HepG2 (cell line): ENCODE data around the gene COX14. TPM values are rescaled to one million over a fixed set of nuclear protein-coding genes. Genes with fewer than 3 reads are reported as not detected.
A peak's percentile ranks its signal among the peaks of the same experiment; 100 is the strongest.

Source experiments
- ATAC-seq: fragments of 200-7000 bp; cut with Tn5 transposase; 3 replicates; pipeline ENCODE4 v1.9.1; 2020; ENCODE audit warnings: mild to moderate bottlenecking, moderate library complexity
- BruUV-seq: library from RNA; stranded (reverse); fragments of 400-500 nt; replicated peaks from 2 replicates; lab custom pipeline; 2021; lab: Mats Ljungman, UMichigan
- CTCF ChIA-PET: fragments of 300-600 bp; formaldehyde crosslinking; extraction: SDS; loops from one replicate; lab custom pipeline; 2021; ENCODE audit warnings: low total read pairs, inconsistent platforms, low intra/inter-chr PET ratio; lab: Yijun Ruan, JAX
- POLR2A ChIA-PET: fragments of 350-600 bp; sonication (Branson Sonifier 250); formaldehyde crosslinking; loops from one replicate; lab custom pipeline; 2020; ENCODE audit warnings: antibody characterized with exemption, inconsistent platforms; lab: Yijun Ruan, JAX
- DNase-seq: peaks from one replicate; pipeline ENCODE4 v3.0.0-alpha.2; 2015; ENCODE audit warnings: low spot score
- FAIRE-seq: peaks from 3 replicates; lab custom pipeline; 2011; peaks lifted over from hg19 to GRCh38; lab: Jason Lieb, UNC
- H2AFZ ChIP-seq: one replicate; pipeline ENCODE4 v1.6.1; 2011; ENCODE audit warnings: low read length, inconsistent platforms
- H3K27ac ChIP-seq: fragments of 300-600 bp; 3 replicates; pipeline ENCODE4 v1.8.0; 2011; ENCODE audit warnings: mixed run types, mild to moderate bottlenecking, mixed read lengths, low read length, inconsistent platforms; ENCODE audit not compliant: insufficient read depth; ENCODE audit errors: extremely low read length
- H3K27me3 ChIP-seq, 2 experiments: fragments of 200-600 bp in 1 of 2; 2 replicates in 1 of 2; 3 replicates in 1 of 2; pipeline versions ENCODE4 v1.6.0 to v1.8.0; 2011; ENCODE audit warnings: low read length in 2 of 2, mild to moderate bottlenecking in 2 of 2, moderate library complexity in 2 of 2, inconsistent platforms in 1 of 2; ENCODE audit not compliant: insufficient read depth in 2 of 2, control insufficient read depth in 1 of 2
- H3K36me3 ChIP-seq, 2 experiments: fragments of 200-600 bp in 1 of 2; replicated peaks in 1 of 2; 2 replicates in 1 of 2; 3 replicates in 1 of 2; pipeline versions ENCODE4 v1.5.1 to v1.8.0; 2011; ENCODE audit warnings: low read length in 2 of 2, inconsistent platforms in 1 of 2; ENCODE audit not compliant: insufficient read depth in 2 of 2, control insufficient read depth in 1 of 2
- H3K4me1 ChIP-seq: 2 replicates; pipeline ENCODE4 v1.5.1; 2012; ENCODE audit warnings: low read length, inconsistent platforms; ENCODE audit not compliant: insufficient read depth
- H3K4me2 ChIP-seq: 2 replicates; pipeline ENCODE4 v1.6.0; 2011; ENCODE audit warnings: low read depth, low read length, inconsistent platforms
- H3K4me3 ChIP-seq, 3 experiments: fragments of 200-600 bp in 1 of 3; sonication (generic), shearing (Covaris generic) in 1 of 3; replicated peaks in 1 of 3; 2 replicates each; pipeline ENCODE4 v1.5.1; 2011 to 2016; ENCODE audit warnings: low read length in 3 of 3, inconsistent platforms in 2 of 3, low read depth in 2 of 3, mild to moderate bottlenecking in 2 of 3, control low read depth in 1 of 3, mixed read lengths in 1 of 3; ENCODE audit not compliant: insufficient read depth in 1 of 3
- H3K79me2 ChIP-seq: one replicate; pipeline ENCODE4 v1.6.1; 2011; ENCODE audit warnings: low read length, inconsistent platforms; ENCODE audit not compliant: insufficient read depth
- H3K9ac ChIP-seq: 2 replicates; pipeline ENCODE4 v1.6.0; 2011; ENCODE audit warnings: mild to moderate bottlenecking, low read depth, low read length, inconsistent platforms; ENCODE audit not compliant: insufficient read depth
- H3K9me3 ChIP-seq: 2 replicates; pipeline ENCODE4 v1.5.1; 2012; ENCODE audit warnings: mild to moderate bottlenecking, low read length
- H4K20me1 ChIP-seq: 2 replicates; pipeline ENCODE4 v1.6.0; 2011; ENCODE audit warnings: inconsistent platforms, mild to moderate bottlenecking, low read length, moderate library complexity; ENCODE audit not compliant: insufficient read depth
- CREB1 ChIP-seq, 2 experiments: fragments of 450-650 bp in 1 of 2; IDR thresholded peaks; 2 replicates each; pipeline ENCODE4 v1.6.1; 2016 to 2017; ENCODE audit warnings: control low read depth in 1 of 2, mild to moderate bottlenecking in 1 of 2, missing compliant biosample characterization in 1 of 2, missing genetic modification characterization in 1 of 2
- DRAP1 ChIP-seq: IDR thresholded peaks from 2 replicates; pipeline ENCODE4 v1.6.1; 2016; ENCODE audit warnings: missing genetic modification reagents, missing compliant biosample characterization
- FOXA3 ChIP-seq: IDR thresholded peaks from 2 replicates; pipeline ENCODE4 v1.6.1; 2016; ENCODE audit warnings: missing genetic modification reagents, missing compliant biosample characterization
- GFI1 ChIP-seq: sonication (generic); formaldehyde crosslinking; IDR thresholded peaks from 2 replicates; pipeline ENCODE4 v1.5.0; 2020; ENCODE audit warnings: missing genetic modification reagents, mild to moderate bottlenecking, borderline replicate concordance
- NR0B2 ChIP-seq: sonication (generic); formaldehyde crosslinking; IDR thresholded peaks from 2 replicates; pipeline ENCODE4 v1.4.0; 2020; ENCODE audit warnings: mild to moderate bottlenecking, missing genetic modification reagents
- PPARG ChIP-seq: conservative IDR thresholded peaks from 2 replicates; pipeline ENCODE4 v1.6.1; 2016; ENCODE audit warnings: missing biosample characterization, missing genetic modification reagents
- RCOR2 ChIP-seq: IDR thresholded peaks from 2 replicates; pipeline ENCODE4 v1.6.1; 2016; ENCODE audit warnings: missing biosample characterization, missing genetic modification reagents
- SMAD1 ChIP-seq: sonication (generic); formaldehyde crosslinking; IDR thresholded peaks from 2 replicates; pipeline ENCODE4 v1.4.0; 2020; ENCODE audit warnings: missing genetic modification reagents, low read depth, mild to moderate bottlenecking, borderline replicate concordance
- SPEN ChIP-seq: sonication (generic); formaldehyde crosslinking; IDR thresholded peaks from 2 replicates; pipeline ENCODE4 v1.5.1; 2020; ENCODE audit warnings: low read depth, mild to moderate bottlenecking, missing genetic modification reagents
- TBX2 ChIP-seq: sonication (generic); formaldehyde crosslinking; IDR thresholded peaks from 2 replicates; pipeline ENCODE4 v1.5.0; 2020; ENCODE audit warnings: missing genetic modification reagents, mild to moderate bottlenecking, borderline replicate concordance
- TCF12 ChIP-seq, 2 experiments: fragments of 450-650 bp in 1 of 2; sonication (generic) in 1 of 2; formaldehyde crosslinking in 1 of 2; IDR thresholded peaks; 2 replicates each; pipeline versions ENCODE4 v1.6.1 to v1.8.0; 2017 to 2022; ENCODE audit warnings: antibody characterized with exemption in 1 of 2, mild to moderate bottlenecking in 1 of 2, missing genetic modification reagents in 1 of 2, moderate library complexity in 1 of 2
- ZNF235 ChIP-seq: sonication (generic); formaldehyde crosslinking; IDR thresholded peaks from 2 replicates; pipeline ENCODE4 v1.8.1; 2023; ENCODE audit warnings: mild to moderate bottlenecking, missing genetic modification reagents, borderline replicate concordance
- ZNF546 ChIP-seq: sonication (generic); formaldehyde crosslinking; conservative IDR thresholded peaks from 2 replicates; pipeline ENCODE4 v1.8.1; 2023; ENCODE audit warnings: mild to moderate bottlenecking, missing genetic modification reagents
- ZNF768 ChIP-seq: sonication (generic); formaldehyde crosslinking; IDR thresholded peaks from 2 replicates; pipeline ENCODE4 v1.4.0; 2020; ENCODE audit warnings: missing genetic modification reagents
- WGBS: methylation state at CpG from one replicate; pipeline ENCODE4 v1.1.6; 2017; ENCODE audit warnings: low lambda C conversion rate; 5-methylcytosine and 5-hydroxymethylcytosine counted together
- in situ Hi-C: cut with HindIII; loops from 2 replicates; pipeline ENCODE4 v1.10.0; 2017; ENCODE audit warnings: low pct_unique_long_range_greater_than_20kb; ENCODE audit not compliant: extremely low pct_ligation_motif_present
- intact Hi-C: fragments of 100-400 bp; cut with micrococcal nuclease; formaldehyde crosslinking; loops from one replicate; pipeline ENCODE4 v1.10.0; 2022; ENCODE audit not compliant: unreplicated experiment
- polyA plus RNA-seq, 8 experiments: library from polyadenylated mRNA; depleted of rRNA in 3 of 8; stranded (reverse) in 7 of 8; unstranded in 1 of 8; fragments of >200 nt; fragmentation: Illumina TruSeq in 4 of 8; extraction: Trizol in 4 of 8; gene quantifications; 2 replicates each; pipeline versions ENCODE4 v1.2.1 to v1.2.3, GENCODE V29; 2011 to 2016; ENCODE audit warnings: low read depth in 4 of 8, missing spikeins in 1 of 8, mixed read lengths in 1 of 8; ENCODE audit not compliant: insufficient read depth in 1 of 8
- total RNA-seq, 5 experiments: library from RNA; depleted of rRNA; stranded (reverse); fragments of >200 nt; fragmentation: Illumina TruSeq; extraction: Trizol; gene quantifications; 2 replicates each; pipeline ENCODE4 v1.2.3, GENCODE V29; 2016; ENCODE audit warnings: low read depth in 1 of 5

The COX14 gene
- total and polyA plus RNA-seq, 2 of the 13 experiments (the other 11 are each of a cell fraction or from before 2014, with no cell fraction given) = 53.0 to 71.6 TPM

GRCh38 chr12:50109319-50109718 is 2.7 kb upstream of the COX14 start:
- intact Hi-C loops = no loop called here
- H3K27ac ChIP-seq = peak overlapping the region; percentile 95
- no TSS peak for BruUV-seq
- CTCF ChIA-PET = no interaction called here
- H2AFZ ChIP-seq = no peak overlapping the region
- H3K4me3 ChIP-seq = peak overlapping the region in 2 of 3 experiments; percentile 51 to 72; a peak in 4 of 6 replicates
- no peak for DNase-seq
- POLR2A ChIA-PET = interaction anchor here (1.5 to 7.6 kb wide), 4 partner anchors 7 to 266 kb away, joined by 4 to 265 read pairs (median 76); partner anchors contain the start of genes BCDIN3D, CERS5, GPD1 and SMARCD1
- 68% methylated on average over 3 of the region's 3 CpGs for WGBS
- peaks cover 73% of the 10 kb centered on the region for H3K4me1 ChIP-seq
- TF ChIP-seq SMAD1 (CRISPR knock-in tag) = 0 out of 2 replicates have a peak, but pooled peaks have one; percentile 45
- TF ChIP-seq ZNF768 (CRISPR knock-in tag) = no peak
- H3K79me2 ChIP-seq = peaks cover 13% of the 10 kb centered on the region
- no peaks in the 10 kb centered on the region; a peak in 1 of 5 replicates for H3K27me3 ChIP-seq
- in situ Hi-C loops = no loop called here
- no peaks in the 10 kb centered on the region for H3K9me3 ChIP-seq
- H3K4me2 ChIP-seq = peak overlapping the region; percentile 95
- no peak for ATAC-seq
- H3K36me3 ChIP-seq = no peaks in the 10 kb centered on the region
- H3K9ac ChIP-seq = peak overlapping the region; percentile 69
- no peaks in the 10 kb centered on the region for H4K20me1 ChIP-seq
- FAIRE-seq = no peak

GRCh38 chr12:50110127-50110761 is 1.8 kb upstream of the COX14 start:
- CTCF ChIA-PET = no interaction called here
- Histone ChIP-seq H3K9ac (peak overlapping the region; percentile 69), H3K27ac (peak overlapping the region; percentile 95), H3K79me2 (peaks cover 16% of the 10 kb centered on the region), H3K4me2 (peak overlapping the region; percentile 95), H4K20me1 (no peaks in the 10 kb centered on the region), H3K4me1 (peaks cover 66% of the 10 kb centered on the region), H3K27me3 (no peaks in the 10 kb centered on the region; a peak in 1 of 5 replicates), H2AFZ (peak overlapping the region; percentile 59), H3K36me3 (no peaks in the 10 kb centered on the region), H3K4me3 (peak overlapping the region; percentile 50 to 72 (median 51); a peak in 5 of 6 replicates), H3K9me3 (no peaks in the 10 kb centered on the region)
- 3% methylated on average over 8 of the region's 8 CpGs for WGBS
- peak; percentile 86 for DNase-seq
- peak; percentile 48 for ATAC-seq
- peak; percentile 90 for FAIRE-seq
- in situ Hi-C loops = no loop called here
- POLR2A ChIA-PET = interaction anchor here (0.8 to 7.6 kb wide), 15 partner anchors 8 to 979 kb away, joined by 3 to 265 read pairs (median 4); partner anchors contain the start of genes BCDIN3D, CERS5, GPD1 and LIMA1
- intact Hi-C loops = loop anchor here (1.0 to 2.0 kb wide), 3 partner anchors 9 to 35 kb away; partner anchors contain the start of gene SMARCD1
- no TSS peak for BruUV-seq
- peak; percentile 58 for TF ChIP-seq PPARG (CRISPR knock-in tag)
- 0 out of 2 replicates have a peak, but pooled peaks have one; percentile 12 for TF ChIP-seq ZNF546 (CRISPR knock-in tag)
- TF ChIP-seq TBX2 = peak; percentile 97
- peak; percentile 77; the same call in 1 of the 2 replicates for TF ChIP-seq ZNF235 (CRISPR knock-in tag)
- 0 out of 2 replicates have a peak, but pooled peaks have one; percentile 34 for TF ChIP-seq SPEN (CRISPR knock-in tag)
- no peak for TF ChIP-seq CREB1 (IDR thresholded peaks at IDR 0.05)
- TF ChIP-seq CREB1 (CRISPR knock-in tag; IDR thresholded peaks at IDR 0.05) = peak; percentile 48; the same call in 1 of the 2 replicates
- TF ChIP-seq TCF12 (IDR thresholded peaks at IDR 0.05) = no peak
- TF ChIP-seq TCF12 (CRISPR knock-in tag; IDR thresholded peaks at IDR 0.05) = no peak
- 0 out of 2 replicates have a peak, but pooled peaks have one; percentile 30 for TF ChIP-seq RCOR2 (CRISPR knock-in tag)
- TF ChIP-seq FOXA3 (CRISPR knock-in tag) = peak; percentile 18; the same call in 1 of the 2 replicates
- 0 out of 2 replicates have a peak, but pooled peaks have one; percentile 33 for TF ChIP-seq GFI1
- TF ChIP-seq NR0B2 (CRISPR knock-in tag) = peak; percentile 76; the same call in 1 of the 2 replicates
- TF ChIP-seq DRAP1 (CRISPR knock-in tag) = peak; percentile 23; the same call in 1 of the 2 replicates
